CD14-positive monocyte (primary cell): ENCODE results near the gene SSH3. TPM values are rescaled to one million over a fixed set of nuclear protein-coding genes. Genes with fewer than 3 reads are reported as not detected.

Source experiments
- DNase-seq, 3 donors: peaks; one replicate each; pipeline ENCODE4 v3.0.0-alpha.2; 2011 to 2022
- H2AFZ ChIP-seq: 2 replicates; pipeline ENCODE4 v1.6.0; 2012; ENCODE audit warnings: mild to moderate bottlenecking, low read depth, low read length, inconsistent platforms; ENCODE audit not compliant: insufficient read depth, poor library complexity, severe bottlenecking
- H3K27ac ChIP-seq, 2 donors: 1 replicate in 1 of 2; 2 replicates in 1 of 2; pipeline ENCODE4 v1.5.1; 2012 to 2013; ENCODE audit warnings: low read length in 2 of 2, control low read depth in 1 of 2, inconsistent platforms in 1 of 2, low read depth in 1 of 2, mild to moderate bottlenecking in 1 of 2
- H3K27me3 ChIP-seq, 2 donors: one replicate each; pipeline versions ENCODE4 v1.6.0 to v1.6.1; 2011 to 2013; ENCODE audit warnings: low read length in 2 of 2; ENCODE audit not compliant: control insufficient read depth in 2 of 2, insufficient read depth in 2 of 2
- H3K36me3 ChIP-seq, 2 donors: replicated peaks in 1 of 2; 1 replicate in 1 of 2; 2 replicates in 1 of 2; pipeline versions ENCODE4 v1.5.1 to v1.6.1; 2012 to 2013; ENCODE audit warnings: low read length in 2 of 2, control low read depth in 1 of 2, inconsistent platforms in 1 of 2, mild to moderate bottlenecking in 1 of 2; ENCODE audit not compliant: insufficient read depth in 2 of 2, control insufficient read depth in 1 of 2
- H3K4me1 ChIP-seq, 2 donors: 1 replicate in 1 of 2; 2 replicates in 1 of 2; pipeline versions ENCODE4 v1.5.1 to v1.6.1; 2012 to 2013; ENCODE audit warnings: low read length in 2 of 2, control low read depth in 1 of 2, inconsistent platforms in 1 of 2, mild to moderate bottlenecking in 1 of 2, moderate library complexity in 1 of 2; ENCODE audit not compliant: insufficient read depth in 2 of 2, control insufficient read depth in 1 of 2
- H3K4me2 ChIP-seq: replicated peaks from 2 replicates; pipeline ENCODE3; 2012; ENCODE audit warnings: low read length, moderate library complexity, mild to moderate bottlenecking; ENCODE audit not compliant: poor library complexity, severe bottlenecking; ENCODE audit errors: extremely low read depth
- H3K4me3 ChIP-seq, 3 experiments: fragments of 200-600 bp in 1 of 3; sonication (generic) in 1 of 3; replicated peaks in 1 of 3; 1 replicate in 2 of 3; 2 replicates in 1 of 3; pipeline ENCODE4 v1.5.1; 2011 to 2013; ENCODE audit warnings: low read length in 3 of 3, mild to moderate bottlenecking in 3 of 3, control low read depth in 2 of 3, low read depth in 2 of 3, inconsistent platforms in 1 of 3, moderate library complexity in 1 of 3
- H3K79me2 ChIP-seq: 2 replicates; pipeline ENCODE4 v1.6.0; 2012; ENCODE audit warnings: mild to moderate bottlenecking, control low read depth, inconsistent platforms, low read length, moderate library complexity; ENCODE audit not compliant: insufficient read depth
- H3K9ac ChIP-seq: 2 replicates; pipeline ENCODE4 v1.6.0; 2017; ENCODE audit warnings: low read length, mild to moderate bottlenecking; ENCODE audit not compliant: insufficient read depth, poor library complexity, severe bottlenecking
- H3K9me3 ChIP-seq, 2 donors: replicated peaks in 1 of 2; 1 replicate in 1 of 2; 2 replicates in 1 of 2; pipeline versions ENCODE4 v1.5.1 to v1.6.1; 2012 to 2013; ENCODE audit warnings: low read length in 2 of 2, control low read depth in 1 of 2; ENCODE audit not compliant: control insufficient read depth in 1 of 2, insufficient read depth in 1 of 2
- H4K20me1 ChIP-seq: 2 replicates; pipeline ENCODE4 v1.6.0; 2012; ENCODE audit warnings: mild to moderate bottlenecking, low read length, control low read depth, moderate library complexity; ENCODE audit not compliant: insufficient read depth
- H3K27ac Mint-ChIP-seq, 7 donors: one replicate each; pipeline ENCODE4 v1.8.0; 2020; ENCODE audit warnings: mild to moderate bottlenecking in 7 of 7, mixed read lengths in 7 of 7, moderate library complexity in 6 of 7, inconsistent platforms in 2 of 7
- H3K27me3 Mint-ChIP-seq, 3 donors: one replicate each; pipeline ENCODE4 v1.8.0; 2021 to 2022; ENCODE audit warnings: low read depth in 3 of 3, mild to moderate bottlenecking in 3 of 3, mixed read lengths in 3 of 3, moderate library complexity in 3 of 3, inconsistent platforms in 1 of 3
- H3K36me3 Mint-ChIP-seq, 2 donors: one replicate each; pipeline ENCODE4 v1.8.0; 2020; ENCODE audit warnings: mixed read lengths in 2 of 2, inconsistent platforms in 1 of 2, mild to moderate bottlenecking in 1 of 2
- H3K4me1 Mint-ChIP-seq: one replicate; pipeline ENCODE4 v1.8.0; 2020; ENCODE audit warnings: mild to moderate bottlenecking, mixed read lengths
- H3K4me3 Mint-ChIP-seq, 2 donors: one replicate each; pipeline ENCODE4 v1.8.0; 2020; ENCODE audit warnings: mild to moderate bottlenecking in 2 of 2, mixed read lengths in 2 of 2, moderate library complexity in 1 of 2
- H3K9me3 Mint-ChIP-seq, 7 donors: one replicate each; pipeline ENCODE4 v1.8.0; 2020 to 2022; ENCODE audit warnings: mixed read lengths in 7 of 7, mild to moderate bottlenecking in 6 of 7, moderate library complexity in 6 of 7, inconsistent platforms in 2 of 7
- CTCF ChIP-seq: fragments of 200-600 bp; IDR thresholded peaks from one replicate; pipeline ENCODE4 v1.8.0; 2022; ENCODE audit warnings: antibody characterized with exemption, mild to moderate bottlenecking
- WGBS: methylation state at CpG from one replicate; pipeline ENCODE4 v1.1.5; 2013; ENCODE audit warnings: missing lambda C conversion rate; ENCODE audit not compliant: insufficient coverage; 5-methylcytosine and 5-hydroxymethylcytosine counted together
- intact Hi-C, 2 donors: fragments of 100-400 bp; cut with micrococcal nuclease; formaldehyde crosslinking; loops; one replicate each; pipeline versions ENCODE4 v1.15.0 to v1.15.1; 2023
- polyA plus RNA-seq, 3 donors: library from polyadenylated mRNA; depleted of rRNA in 1 of 3; unstranded in 2 of 3; stranded (reverse) in 1 of 3; fragments of 300-500 nt in 2 of 3; fragments of >200 nt in 1 of 3; fragmentation: Illumina TruSeq in 2 of 3; gene quantifications; 1 replicate in 2 of 3; 2 replicates in 1 of 3; pipeline ENCODE4 v1.2.3, GENCODE V29; 2012 to 2021

SSH3 gene
- polyA plus RNA-seq, 3 donors: 3.6 to 23.3 (median 5.8) TPM

GRCh38 chr11:67321313-67321871 is 18.1 kb downstream of the SSH3 start:
- Histone ChIP-seq H2AFZ (no peak overlapping the region), H3K27ac (no peak overlapping the region), H3K4me2 (no peak overlapping the region), H3K9me3 (no peaks in the 10 kb centered on the region), H3K27me3 (peaks cover 0 to 4% of the 10 kb centered on the region in 2 donors), H3K4me3 (no peak overlapping the region), H3K36me3 (no peaks in the 10 kb centered on the region), H3K79me2 (no peaks in the 10 kb centered on the region), H3K4me1 (peaks cover 16 to 19% of the 10 kb centered on the region in 2 donors), H4K20me1 (no peaks in the 10 kb centered on the region), H3K9ac (no peak overlapping the region)
- Mint-ChIP-seq H3K27ac (no peak overlapping the region), H3K4me3 (no peak overlapping the region), H3K27me3 (peaks cover 4 to 17% (median 12%) of the 10 kb centered on the region in 3 donors), H3K36me3 (no peaks in the 10 kb centered on the region), H3K4me1 (peaks cover 11% of the 10 kb centered on the region), H3K9me3 (no peaks in the 10 kb centered on the region)
- no peak for DNase-seq
- 97% methylated on average over 3 of the region's 6 CpGs for WGBS
- no peak for TF ChIP-seq CTCF
- intact Hi-C loops: no loop called here

- Mint-ChIP-seq H3K4me3 (no peak overlapping the region), H3K36me3 (no peaks in the 10 kb centered on the region), H3K4me1 (peaks cover 8% of the 10 kb centered on the region), H3K27ac (no peak overlapping the region), H3K9me3 (no peaks in the 10 kb centered on the region), H3K27me3 (peaks cover 4 to 17% (median 12%) of the 10 kb centered on the region in 3 donors)
- H3K4me3 ChIP-seq: no peak overlapping the region
- 83% methylated on average over 2 of the region's 3 CpGs for WGBS
- no peak overlapping the region for H3K4me2 ChIP-seq
- no peak for TF ChIP-seq CTCF
- H2AFZ ChIP-seq: no peak overlapping the region
- H3K9me3 ChIP-seq: no peaks in the 10 kb centered on the region
- H3K27me3 ChIP-seq: peaks cover 0 to 4% of the 10 kb centered on the region in 2 donors
- H4K20me1 ChIP-seq: no peaks in the 10 kb centered on the region
- no peak overlapping the region for H3K9ac ChIP-seq
- no peak overlapping the region for H3K27ac ChIP-seq
- intact Hi-C loops: no loop called here
- no peaks in the 10 kb centered on the region for H3K79me2 ChIP-seq
- DNase-seq: no peak
- H3K36me3 ChIP-seq: no peaks in the 10 kb centered on the region
- H3K4me1 ChIP-seq: peaks cover 9 to 12% of the 10 kb centered on the region in 2 donors
Observed at GRCh38 chr11:67322049-67322448, 18.7 kb downstream of the SSH3 start.
